Cardiac muscle cell (in vitro differentiated cells and primary cell): Measurements from ENCODE around the gene WASF1. TPM values are rescaled to one million over a fixed set of nuclear protein-coding genes. Genes with fewer than 3 reads are reported as not detected.

ENCODE experiments used
- DNase-seq, 2 donors: peaks; one replicate each; pipeline versions ENCODE4 v3.0.0 to v3.0.0-alpha.2; 2010 to 2017; ENCODE audit warnings: low read depth in 1 of 2, low spot score in 1 of 2
- H3K27ac ChIP-seq: fragments of 200-600 bp; sonication (generic); 2 replicates; pipeline ENCODE4 v1.5.1; 2016
- H3K27me3 ChIP-seq: fragments of 200-600 bp; sonication (generic); 2 replicates; pipeline ENCODE4 v1.6.0; 2016; ENCODE audit warnings: control low read depth
- H3K36me3 ChIP-seq: fragments of 200-600 bp; sonication (generic); 2 replicates; pipeline ENCODE4 v1.5.1; 2016; ENCODE audit warnings: control low read depth
- H3K4me1 ChIP-seq: fragments of 200-600 bp; sonication (generic); 2 replicates; pipeline ENCODE4 v1.8.1; 2017; ENCODE audit warnings: low read depth, mild to moderate bottlenecking, mixed run types
- H3K4me3 ChIP-seq: fragments of 200-600 bp; sonication (generic); 2 replicates; pipeline ENCODE4 v1.5.1; 2016; ENCODE audit warnings: mild to moderate bottlenecking
- H3K9me3 ChIP-seq: fragments of 200-600 bp; sonication (generic); 2 replicates; pipeline ENCODE4 v1.5.1; 2017; ENCODE audit warnings: low read depth, mild to moderate bottlenecking, control low read depth
- CTCF ChIP-seq: IDR thresholded peaks from 2 replicates; pipeline ENCODE4 v1.5.1; 2012; ENCODE audit warnings: low read depth, mild to moderate bottlenecking, low read length
- polyA plus RNA-seq: library from polyadenylated mRNA; unstranded; fragments of >200 nt; fragmentation: Nextera tagmentation; extraction: Ambion mirVana; gene quantifications from 2 replicates; pipeline ENCODE4 v1.2.1, GENCODE V29; 2016
- total RNA-seq: library from RNA; depleted of rRNA; stranded (reverse); fragments of >200 nt; gene quantifications from 2 replicates; pipeline ENCODE4 v1.2.3, GENCODE V29; 2016

The WASF1 gene
- total and polyA plus RNA-seq, 2 experiments from 2014 or later = 46.3 to 70.9 TPM

- Histone ChIP-seq H3K27me3 (no peaks in the 10 kb centered on the region), H3K4me3 (no peak overlapping the region), H3K27ac (no peak overlapping the region), H3K36me3 (no peaks in the 10 kb centered on the region), H3K9me3 (no peaks in the 10 kb centered on the region), H3K4me1 (no peaks in the 10 kb centered on the region)
- no peak for DNase-seq
- TF ChIP-seq CTCF = no peak
Observed at GRCh38 chr6:110054664-110055386, 124.6 kb downstream of the WASF1 start.

- no peaks in the 10 kb centered on the region for H3K27me3 ChIP-seq
- H3K27ac ChIP-seq = no peak overlapping the region
- H3K36me3 ChIP-seq = no peaks in the 10 kb centered on the region
- no peaks in the 10 kb centered on the region for H3K4me1 ChIP-seq
- peak; percentile 78 for TF ChIP-seq CTCF
- H3K9me3 ChIP-seq = no peaks in the 10 kb centered on the region
- no peak overlapping the region for H3K4me3 ChIP-seq
- DNase-seq = peak; percentile 62 to 75
Observed at GRCh38 chr6:110053395-110054240, 125.9 kb downstream of the WASF1 start.

DNA sequence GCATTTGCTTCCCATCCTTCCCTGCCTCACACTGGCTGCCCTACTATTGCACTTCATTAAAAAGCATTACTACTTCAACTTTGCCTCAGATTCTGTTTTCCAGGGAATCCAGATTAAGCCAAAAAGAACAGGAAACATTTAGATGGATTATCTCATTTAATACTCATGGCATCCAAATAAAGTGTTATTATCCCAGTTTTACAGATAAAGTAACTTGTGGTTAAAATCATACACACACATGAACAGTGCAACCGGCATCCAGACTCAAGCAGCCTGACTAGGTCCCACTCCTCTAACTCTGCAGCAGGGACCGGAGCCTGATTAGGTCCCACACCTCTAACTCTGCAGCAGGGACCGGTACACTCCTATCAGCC is 129.0 kb downstream of the WASF1 start:
- no peaks in the 10 kb centered on the region for H3K36me3 ChIP-seq
- H3K27ac ChIP-seq = no peak overlapping the region
- TF ChIP-seq CTCF = no peak
- no peaks in the 10 kb centered on the region for H3K27me3 ChIP-seq
- DNase-seq = no peak
- H3K4me1 ChIP-seq = no peaks in the 10 kb centered on the region
- H3K4me3 ChIP-seq = no peak overlapping the region
- no peaks in the 10 kb centered on the region for H3K9me3 ChIP-seq

Other genes starting within 250 kb of the WASF1 start
- not detected in 2 replicates for gene GPR6, start 201.4 kb downstream of the WASF1 start, total RNA-seq
- not detected in 2 replicates for gene GPR6, start 201.4 kb downstream of the WASF1 start, polyA plus RNA-seq
- gene CDC40, start 757 bp upstream of the WASF1 start, total RNA-seq = 10.7 and 13.6 TPM in 2 replicates
- 13.5 and 31.3 TPM in 2 replicates for gene CDC40, start 757 bp upstream of the WASF1 start, polyA plus RNA-seq
- gene METTL24, start 178.7 kb upstream of the WASF1 start, total RNA-seq = 7.7 and 8.4 TPM in 2 replicates
- 4.3 and 6.8 TPM in 2 replicates for gene METTL24, start 178.7 kb upstream of the WASF1 start, polyA plus RNA-seq
- 0.27 and 0.32 TPM in 2 replicates for gene DDO, start 235.9 kb upstream of the WASF1 start, total RNA-seq
- 0.56 TPM in 1 of 2 replicates, not detected in the other for gene DDO, start 235.9 kb upstream of the WASF1 start, polyA plus RNA-seq